HUES6 (cell line): ENCODE data around the gene TAF11L14.
"Not testable (repeated sequence)": the region's sequence is repeated elsewhere in the genome, so short reads cannot be mapped to it uniquely, and the experiment has no call there.

Source experiments
- H3K27ac ChIP-seq: 2 replicates; pipeline ENCODE4 v1.7.0; 2013; ENCODE audit warnings: low read depth, mild to moderate bottlenecking, low read length, inconsistent platforms
- H3K27me3 ChIP-seq: 2 replicates; pipeline ENCODE4 v1.6.1; 2013; ENCODE audit warnings: low read length; ENCODE audit not compliant: control insufficient read depth, insufficient read depth
- H3K36me3 ChIP-seq: 2 replicates; pipeline ENCODE4 v1.6.1; 2013; ENCODE audit warnings: low read length; ENCODE audit not compliant: control insufficient read depth, insufficient read depth
- H3K4me1 ChIP-seq: 2 replicates; pipeline ENCODE4 v1.6.1; 2013; ENCODE audit warnings: low read length; ENCODE audit not compliant: control insufficient read depth, insufficient read depth
- H3K4me3 ChIP-seq: 2 replicates; pipeline ENCODE4 v1.5.1; 2013; ENCODE audit warnings: low read depth, low read length
- H3K9ac ChIP-seq: one replicate; pipeline ENCODE4 v1.6.1; 2013; ENCODE audit warnings: mild to moderate bottlenecking, low read length
- H3K9me3 ChIP-seq: 2 replicates; pipeline ENCODE4 v1.6.1; 2013; ENCODE audit warnings: low read depth, low read length; ENCODE audit not compliant: control insufficient read depth, insufficient read depth

The TAF11L14 gene

DNA sequence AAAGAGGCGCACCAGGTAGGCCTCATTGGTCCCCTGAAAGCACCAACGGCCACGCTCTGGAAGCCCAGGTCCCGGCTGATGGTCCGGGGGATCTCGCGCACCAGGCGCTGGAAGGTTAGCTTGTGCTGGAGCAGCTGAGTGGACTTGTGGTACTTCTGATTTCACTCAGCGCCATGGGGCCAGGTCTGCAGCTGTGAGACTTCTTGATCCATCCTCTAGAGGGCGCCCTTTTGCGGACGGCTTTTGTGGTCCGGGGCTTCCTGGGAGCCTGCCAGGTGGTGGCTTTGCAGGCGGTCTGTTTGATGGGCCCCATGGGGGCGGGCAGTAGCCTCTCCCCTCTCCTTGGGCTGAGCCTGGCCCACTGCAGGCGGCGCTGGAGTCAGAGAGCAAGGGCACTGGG lies 13.6 kb upstream of the TAF11L14 start:
- no peak overlapping the region for H3K4me3 ChIP-seq
- no peak overlapping the region for H3K9ac ChIP-seq
- H3K9me3 ChIP-seq, result no peaks in the 10 kb centered on the region
- H3K27me3 ChIP-seq, result no peaks in the 10 kb centered on the region
- no peaks in the 10 kb centered on the region for H3K4me1 ChIP-seq
- no peaks in the 10 kb centered on the region for H3K36me3 ChIP-seq
- H3K27ac ChIP-seq, result no peak overlapping the region

DNA sequence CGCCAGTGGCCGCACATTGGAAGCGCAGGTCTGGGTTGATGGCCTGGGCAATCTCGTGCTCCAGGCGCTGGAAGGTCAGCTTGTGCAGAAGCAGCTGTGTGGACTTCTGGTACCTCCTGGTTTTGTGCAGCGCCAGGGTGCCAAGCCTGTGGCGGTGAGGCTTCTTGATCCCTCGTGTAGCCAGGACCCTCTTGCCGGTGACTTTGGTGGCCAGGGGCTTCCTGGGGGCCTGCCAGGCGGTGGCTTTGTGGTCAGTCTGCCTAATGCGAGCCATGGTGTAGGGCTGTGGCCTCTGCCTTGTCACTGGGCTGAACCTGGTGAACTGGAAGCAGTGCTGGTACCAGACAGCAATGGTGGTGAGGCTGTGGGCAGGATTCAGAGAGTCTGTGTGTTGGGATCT lies 8.6 kb upstream of the TAF11L14 start:
- Histone ChIP-seq H3K4me3 (no peak overlapping the region), H3K9ac (no peak overlapping the region), H3K27ac (no peak overlapping the region), H3K9me3 (no peaks in the 10 kb centered on the region), H3K27me3 (no peaks in the 10 kb centered on the region), H3K4me1 (no peaks in the 10 kb centered on the region), H3K36me3 (no peaks in the 10 kb centered on the region)

DNA sequence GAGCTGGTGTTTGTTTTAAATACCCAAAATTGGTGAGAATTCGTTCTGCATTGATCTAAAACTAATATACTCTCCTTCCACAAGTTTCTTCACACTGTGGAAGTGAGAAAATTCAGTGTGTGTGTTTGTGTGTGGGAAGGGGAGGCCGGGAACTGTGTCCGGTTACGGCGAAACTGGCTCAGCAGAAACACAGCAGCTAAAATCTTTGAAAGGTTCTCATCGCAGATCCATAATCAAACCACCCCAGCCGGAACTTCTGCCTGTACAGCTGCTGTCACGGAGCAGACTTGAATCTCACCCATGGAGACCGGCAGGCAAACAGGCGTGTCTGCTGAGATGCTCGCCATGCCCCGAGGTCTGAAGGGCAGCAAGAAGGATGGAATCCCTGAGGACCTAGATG lies 2.5 kb upstream of the TAF11L14 start, which contains the start of gene TAF11L13:
Gene TAF11L13 (plus strand): TSS at position 301 of the 400 bp plus-strand sequence.
- H3K9ac ChIP-seq, H3K4me1 ChIP-seq, H3K9me3 ChIP-seq, H3K36me3 ChIP-seq, H3K27me3 ChIP-seq, H3K4me3 ChIP-seq, H3K27ac ChIP-seq: not testable (repeated sequence)

DNA sequence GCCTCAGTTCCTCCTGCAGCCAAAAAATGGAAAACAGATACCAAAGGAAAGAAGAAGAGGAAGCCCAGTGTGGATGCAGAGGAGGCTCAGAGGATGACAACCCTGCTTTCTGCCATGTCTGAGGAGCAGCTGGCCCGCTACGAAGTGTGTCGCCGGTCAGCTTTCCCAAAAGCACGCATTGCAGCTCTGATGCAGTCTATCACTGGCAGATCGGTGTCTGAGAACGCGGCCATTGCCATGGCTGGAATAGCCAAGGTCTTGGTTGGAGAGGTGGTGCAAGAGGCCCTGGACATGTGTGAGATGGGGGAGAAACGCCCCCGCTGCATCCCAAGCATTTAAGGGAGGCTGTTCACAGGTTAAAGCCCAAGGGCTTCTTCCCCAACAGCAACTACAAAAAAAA lies 15.0 kb downstream of the TAF11L14 start:
- H3K9ac ChIP-seq, H3K27ac ChIP-seq, H3K27me3 ChIP-seq, H3K4me1 ChIP-seq, H3K9me3 ChIP-seq, H3K4me3 ChIP-seq, H3K36me3 ChIP-seq: not testable (repeated sequence)

DNA sequence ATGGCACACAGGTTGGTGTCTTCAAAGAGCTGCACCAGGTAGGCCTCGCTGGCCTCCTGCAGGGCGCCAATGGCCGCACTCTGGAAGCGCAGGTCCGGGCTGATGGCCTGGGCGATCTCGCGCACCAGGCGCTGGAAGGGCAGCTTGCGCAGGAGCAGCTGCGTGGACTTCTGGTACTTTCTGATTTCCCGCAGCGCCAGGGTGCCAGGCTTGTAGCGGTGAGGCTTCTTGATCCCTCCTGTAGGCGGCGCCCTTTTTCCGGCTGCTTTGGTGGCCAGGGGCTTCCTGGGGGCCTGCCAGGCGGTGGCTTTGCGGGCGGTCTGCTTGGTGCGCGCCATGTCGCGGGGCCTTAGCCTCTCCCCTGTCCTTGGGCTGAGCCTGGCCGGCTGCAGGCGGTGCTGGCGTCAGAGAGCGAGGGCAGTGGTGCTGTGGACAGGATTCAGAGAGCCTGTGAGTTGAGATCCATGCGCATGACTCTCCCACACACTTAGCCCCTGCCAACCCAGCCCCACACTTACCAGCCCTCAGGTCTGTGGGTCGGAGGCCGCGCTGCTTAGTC lies 21.0 kb downstream of the TAF11L14 start:
- not testable (repeated sequence) for H3K36me3 ChIP-seq, H3K27me3 ChIP-seq, H3K4me3 ChIP-seq, H3K9ac ChIP-seq, H3K27ac ChIP-seq, H3K4me1 ChIP-seq, H3K9me3 ChIP-seq

DNA sequence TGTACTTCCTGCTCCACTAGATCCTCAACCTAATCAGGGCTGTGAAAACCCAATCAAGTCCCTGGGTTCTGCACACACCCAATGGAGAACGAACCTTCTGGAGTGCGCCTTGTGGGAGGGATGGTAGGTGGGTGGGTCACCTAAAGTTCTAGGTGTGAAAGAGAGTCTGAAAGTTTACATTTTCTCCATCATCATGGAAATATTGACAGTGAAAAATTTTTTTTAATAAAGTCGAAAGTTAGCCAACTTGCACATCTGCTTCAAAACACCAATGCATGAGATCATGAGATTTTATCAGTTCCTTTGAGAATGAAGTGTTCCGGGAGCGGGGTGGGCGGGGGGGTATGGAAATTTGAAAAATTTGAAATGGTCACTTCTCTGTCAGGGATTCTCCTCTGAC lies 21.7 kb downstream of the TAF11L14 start:
- Histone ChIP-seq H3K9me3 (no peaks in the 10 kb centered on the region), H3K27ac (no peak overlapping the region), H3K4me1 (no peaks in the 10 kb centered on the region), H3K27me3 (no peaks in the 10 kb centered on the region), H3K4me3 (no peak overlapping the region), H3K36me3 (no peaks in the 10 kb centered on the region), H3K9ac (no peak overlapping the region)

DNA sequence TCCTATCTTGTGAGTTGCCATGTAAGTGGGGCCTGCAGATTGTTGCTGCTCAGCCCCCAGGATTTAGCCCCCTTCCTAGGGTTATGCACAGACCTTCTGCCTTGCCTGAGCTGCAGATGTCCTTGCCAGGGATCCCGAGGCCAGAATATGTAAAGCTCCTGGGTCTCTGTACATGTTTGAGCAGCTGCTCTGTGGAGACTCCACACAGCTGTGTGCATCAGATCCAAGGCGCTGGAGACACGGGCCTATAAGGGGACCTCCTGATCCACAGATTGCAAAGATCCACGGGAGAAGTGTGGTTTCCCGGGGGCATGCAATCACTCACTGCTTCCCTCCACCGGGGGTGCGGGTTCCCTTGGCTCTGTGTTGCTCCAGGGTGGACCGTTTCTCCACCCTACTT lies 28.9 kb downstream of the TAF11L14 start:
- H3K9me3 ChIP-seq, result no peaks in the 10 kb centered on the region
- H3K27ac ChIP-seq, result no peak overlapping the region
- H3K36me3 ChIP-seq, result no peaks in the 10 kb centered on the region
- H3K4me1 ChIP-seq, result peaks cover 5% of the 10 kb centered on the region; the same call in 1 of the 2 replicates
- H3K9ac ChIP-seq, result no peak overlapping the region
- no peaks in the 10 kb centered on the region for H3K27me3 ChIP-seq
- no peak overlapping the region for H3K4me3 ChIP-seq

DNA sequence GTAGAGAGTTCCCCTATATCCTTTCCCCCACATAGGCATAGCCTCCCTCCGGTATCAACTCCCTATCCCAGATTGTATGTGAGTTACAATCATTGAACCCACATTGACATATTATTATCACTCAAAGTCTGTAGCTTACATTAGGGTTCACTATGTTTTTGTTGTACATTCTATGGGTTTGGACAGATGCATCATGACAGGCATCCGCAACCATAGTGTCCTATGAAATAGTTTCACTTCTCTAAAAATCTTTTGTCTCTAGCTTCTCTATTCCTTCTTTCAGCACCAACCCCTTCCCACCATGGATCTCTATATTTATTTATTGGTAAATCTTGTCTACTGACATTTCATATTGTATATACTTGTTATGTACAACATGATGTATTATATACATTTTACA lies 31.6 kb downstream of the TAF11L14 start:
- H3K4me3 ChIP-seq, result no peak overlapping the region
- 0 out of 2 replicates have a peak, but pooled peaks cover under 1% of the 10 kb centered on the region for H3K9me3 ChIP-seq
- no peak overlapping the region for H3K27ac ChIP-seq
- peaks cover 5% of the 10 kb centered on the region; the same call in 1 of the 2 replicates for H3K4me1 ChIP-seq
- no peaks in the 10 kb centered on the region for H3K36me3 ChIP-seq
- no peak overlapping the region for H3K9ac ChIP-seq
- H3K27me3 ChIP-seq, result no peaks in the 10 kb centered on the region

DNA sequence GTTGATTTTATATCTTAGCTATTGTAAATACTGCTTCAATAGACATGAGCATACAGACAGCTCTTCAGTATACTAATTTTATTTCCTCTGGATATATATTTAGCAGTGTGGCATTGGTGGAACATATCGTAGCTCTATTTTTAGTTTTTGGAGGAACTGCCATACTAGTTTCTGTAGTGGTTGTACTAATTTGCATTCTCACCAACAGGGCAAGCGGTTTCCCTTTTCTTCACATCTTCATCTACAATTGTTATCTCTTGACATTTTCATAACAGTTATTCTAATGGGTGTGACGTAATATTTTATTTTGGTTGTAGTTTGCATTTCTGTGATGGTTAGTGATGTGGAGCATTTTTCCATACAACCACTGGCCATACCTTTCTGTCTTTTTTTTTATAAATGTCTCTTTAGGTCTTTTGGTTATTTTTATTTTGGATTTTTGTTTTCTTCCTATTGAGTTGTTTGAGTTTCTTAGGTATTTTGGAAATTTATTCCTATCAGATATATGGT lies 32.5 kb downstream of the TAF11L14 start:
- H3K4me3 ChIP-seq, result no peak overlapping the region
- H3K27ac ChIP-seq, result no peak overlapping the region
- no peaks in the 10 kb centered on the region for H3K36me3 ChIP-seq
- no peak overlapping the region for H3K9ac ChIP-seq
- H3K9me3 ChIP-seq, result 0 out of 2 replicates have a peak, but pooled peaks cover 3% of the 10 kb centered on the region
- peaks cover 5% of the 10 kb centered on the region; the same call in 1 of the 2 replicates for H3K4me1 ChIP-seq
- no peaks in the 10 kb centered on the region for H3K27me3 ChIP-seq

DNA sequence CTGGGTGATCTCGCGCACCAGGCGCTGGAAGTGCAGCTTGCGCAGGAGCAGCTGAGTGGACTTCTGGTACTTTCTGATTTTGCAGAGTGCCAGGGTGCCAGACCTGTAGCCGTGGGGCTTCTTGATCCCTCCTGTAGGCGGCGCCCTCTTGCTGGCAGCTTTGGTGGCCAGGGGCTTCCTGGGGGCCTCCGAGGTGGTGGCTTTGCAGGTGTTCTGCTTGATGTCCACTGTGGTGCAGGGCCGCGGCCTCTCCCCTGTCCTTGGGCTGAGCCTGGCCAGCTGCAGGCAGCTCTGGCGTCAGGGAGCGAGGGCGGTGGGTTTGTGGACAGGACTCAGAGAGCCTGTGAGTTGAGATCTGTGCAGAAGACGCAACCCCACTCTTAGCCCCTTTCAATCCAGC lies 36.1 kb downstream of the TAF11L14 start:
- Histone ChIP-seq H3K4me3 (no peak overlapping the region), H3K4me1 (no peaks in the 10 kb centered on the region), H3K9ac (no peak overlapping the region), H3K27me3 (no peaks in the 10 kb centered on the region), H3K36me3 (no peaks in the 10 kb centered on the region), H3K27ac (no peak overlapping the region), H3K9me3 (0 out of 2 replicates have a peak, but pooled peaks cover 3% of the 10 kb centered on the region)

DNA sequence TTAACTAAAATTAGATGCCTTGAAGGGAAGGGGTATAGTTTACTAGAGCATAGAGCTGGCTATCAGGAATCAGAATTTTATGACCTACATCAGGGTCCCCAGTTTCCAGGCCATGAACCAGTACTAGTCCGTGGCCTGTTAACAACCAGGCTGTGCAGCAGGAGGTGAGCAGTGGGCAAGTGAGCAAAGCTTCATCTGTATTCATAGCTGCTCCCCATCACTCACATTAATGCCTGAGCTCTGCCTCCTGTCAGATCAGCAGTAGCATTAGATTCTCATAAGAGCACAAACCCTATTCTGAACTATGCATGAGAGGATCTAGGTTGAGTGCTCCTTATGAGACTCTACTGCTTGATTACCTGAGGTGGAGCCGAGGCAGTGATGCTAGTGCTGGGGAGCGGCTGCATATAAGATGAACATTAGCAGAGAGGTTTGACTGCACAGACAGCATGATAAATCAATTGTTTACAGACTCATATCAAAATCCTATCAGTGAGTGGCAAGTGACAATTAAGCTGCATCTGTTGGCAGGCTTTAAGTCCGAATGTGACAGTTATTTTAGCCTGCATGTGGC lies 44.6 kb downstream of the TAF11L14 start:
- Histone ChIP-seq H3K9me3 (no peaks in the 10 kb centered on the region), H3K9ac (no peak overlapping the region), H3K27me3 (no peaks in the 10 kb centered on the region), H3K4me1 (no peaks in the 10 kb centered on the region), H3K36me3 (no peaks in the 10 kb centered on the region), H3K27ac (no peak overlapping the region), H3K4me3 (no peak overlapping the region)
